Heart left ventricle (tissue), 16 donors: ENCODE measurements around the gene MIPOL1. TPM values are rescaled to one million over a fixed set of nuclear protein-coding genes. Genes with fewer than 3 reads are reported as not detected.
A peak's percentile ranks its signal among the peaks of the same experiment; 100 is the strongest.

Experiments
- ATAC-seq, 4 donors: fragments of 200-7000 bp; cut with Tn5 transposase; one replicate each; pipeline ENCODE4 v1.9.1; 2020 to 2022; ENCODE audit warnings: moderate library complexity in 4 of 4, mild to moderate bottlenecking in 3 of 4, moderate number of reproducible peaks in 1 of 4
- DNase-seq, 5 donors: peaks; one replicate each; pipeline ENCODE4 v3.0.0-alpha.2; 2020
- H3K27ac ChIP-seq, 12 donors: fragments of 200-600 bp; sonication (generic) in 4 of 12; one replicate each; pipeline versions ENCODE4 v1.5.0 to v1.8.0; 2016 to 2022; ENCODE audit warnings: mild to moderate bottlenecking in 2 of 12
- H3K27me3 ChIP-seq, 9 donors: fragments of 200-600 bp; sonication (generic) in 2 of 9; one replicate each; pipeline versions ENCODE4 v1.5.1 to v1.8.0; 2016 to 2022; ENCODE audit warnings: mild to moderate bottlenecking in 3 of 9
- H3K36me3 ChIP-seq, 9 donors: fragments of 200-600 bp; sonication (generic) in 2 of 9; one replicate each; pipeline versions ENCODE4 v1.5.0 to v1.8.0; 2018 to 2022; ENCODE audit warnings: mild to moderate bottlenecking in 2 of 9
- H3K4me1 ChIP-seq, 12 donors: fragments of 200-600 bp; sonication (generic) in 4 of 12; one replicate each; pipeline versions ENCODE4 v1.5.0 to v1.8.0; 2016 to 2022; ENCODE audit warnings: mild to moderate bottlenecking in 3 of 12
- H3K4me3 ChIP-seq, 12 donors: fragments of 200-600 bp; sonication (generic) in 4 of 12; one replicate each; pipeline versions ENCODE4 v1.5.0 to v1.8.0; 2017 to 2022; ENCODE audit warnings: mild to moderate bottlenecking in 9 of 12, moderate library complexity in 4 of 12
- H3K9me3 ChIP-seq, 12 donors: fragments of 200-600 bp; sonication (generic) in 4 of 12; one replicate each; pipeline versions ENCODE4 v1.5.0 to v1.8.0; 2016 to 2022; ENCODE audit warnings: mild to moderate bottlenecking in 1 of 12
- POLR2A ChIP-seq, 2 donors: fragments of 450-650 bp; IDR thresholded peaks; one replicate each; pipeline ENCODE4 v1.6.1; 2017; ENCODE audit warnings: antibody characterized with exemption in 2 of 2, mild to moderate bottlenecking in 2 of 2, moderate library complexity in 2 of 2
- WGBS, 4 donors: extraction: QIAGEN DNeasy Blood & Tissue Kit in 2 of 4; methylation state at CpG; one replicate each; pipeline versions ENCODE4 v1.1.5 to v1.1.7; 2013 to 2018; 5-methylcytosine and 5-hydroxymethylcytosine counted together
- intact Hi-C, 10 donors: fragments of 100-400 bp; cut with DNase I; formaldehyde crosslinking; loops; one replicate each; pipeline versions ENCODE4 v1.11.1 to v1.14.2; 2022
- long read RNA-seq, 3 donors: library from polyadenylated mRNA; unstranded; transcript quantifications; one replicate each; pipeline ENCODE4 v2.0.0, GENCODE V29; 2020 to 2021
- polyA plus RNA-seq, 2 donors: library from polyadenylated mRNA; stranded (reverse); fragments of 200-250 nt; gene quantifications; one replicate each; pipeline ENCODE4 v1.2.3, GENCODE V29; 2013
- total RNA-seq, 9 donors: library from RNA; depleted of rRNA in 2 of 9; stranded (reverse); fragments of >200 nt in 2 of 9; fragmentation: NEBNext Ultra II Directional in 3 of 9; extraction: Animal tissue kit (Norgen Biotek cat#: 25700) in 3 of 9; gene quantifications; one replicate each; pipeline versions ENCODE4 v1.1.0 to v1.2.4, GENCODE V29; 2016 to 2023
- TF ChIP-seq, protein P1 (sequence below), 12 donors: fragments of 200-600 bp; sonication (generic) in 4 of 12; IDR thresholded peaks; one replicate each; pipeline versions ENCODE4 v1.5.0 to v1.8.0; 2018 to 2022; ENCODE audit warnings: antibody characterized with exemption in 12 of 12, mild to moderate bottlenecking in 5 of 12
- donor health status: ischemic (EF 13 %, LVEDD 7.1; RV severe dilation, severe dysfunction).
- donor health status: healthy with polysubstance abuse.
- donor health status: DM: no; HTN: yes; CAD: no.
- donor health status: DM: no; HTN: no; CAD: no.
- donor health status: ischemic (EF 25% LVEDD 6.9; RV normal size, moderate dysfunction).
- donor health status: ischemic (EF 25% LVEDD 5.7; RV mildly dilated, moderate dysfunction).
- donor health status: healthy.
- donor health status: DM: yes; HTN: yes; CAD: no.
- donor health status: ischemic (EF 35%, LVEDD 5.7; RV mildly dilated, moderate dysfunction).
- donor health status: nonischemic (EF 11% LVEDD 7.7; RV severe dilation, severe dysfunction).
- donor health status: DM: yes; HTN: yes; CAD: no.
- donor health status: PGD.
- donor health status: ischemic (EF 29% LVEDD 5.4; RV normal size, mild dysfunction).
- donor health status: nonischemic (EF 23%, LVEDD 6.1; RV moderate dilation, normal function).

Gene MIPOL1, protein sequence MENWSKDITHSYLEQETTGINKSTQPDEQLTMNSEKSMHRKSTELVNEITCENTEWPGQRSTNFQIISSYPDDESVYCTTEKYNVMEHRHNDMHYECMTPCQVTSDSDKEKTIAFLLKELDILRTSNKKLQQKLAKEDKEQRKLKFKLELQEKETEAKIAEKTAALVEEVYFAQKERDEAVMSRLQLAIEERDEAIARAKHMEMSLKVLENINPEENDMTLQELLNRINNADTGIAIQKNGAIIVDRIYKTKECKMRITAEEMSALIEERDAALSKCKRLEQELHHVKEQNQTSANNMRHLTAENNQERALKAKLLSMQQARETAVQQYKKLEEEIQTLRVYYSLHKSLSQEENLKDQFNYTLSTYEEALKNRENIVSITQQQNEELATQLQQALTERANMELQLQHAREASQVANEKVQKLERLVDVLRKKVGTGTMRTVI
- total RNA-seq (1 to 10 TPM; 2.9 to 7.3 (median 5.3) TPM), polyA plus RNA-seq (1 to 10 TPM in 1 of 2 donors, under 1 TPM in 1; 0.99 to 2.6 TPM)
- long read RNA-seq, donor 1, partial matches to known transcripts: 0 of 7 reads
- long read RNA-seq, donor 1, other reads (novel, unspliced or antisense): 5 of 7 reads
- long read RNA-seq, donor 2, full-length matches to known transcripts: 5 of 18 reads
- long read RNA-seq, donor 2, partial matches to known transcripts: 1 of 18 reads
- long read RNA-seq, donor 2, other reads (novel, unspliced or antisense): 12 of 18 reads
- long read RNA-seq, donor 3, partial matches to known transcripts: 0 of 7 reads
- long read RNA-seq, donor 3, other reads (novel, unspliced or antisense): 6 of 7 reads

DNA sequence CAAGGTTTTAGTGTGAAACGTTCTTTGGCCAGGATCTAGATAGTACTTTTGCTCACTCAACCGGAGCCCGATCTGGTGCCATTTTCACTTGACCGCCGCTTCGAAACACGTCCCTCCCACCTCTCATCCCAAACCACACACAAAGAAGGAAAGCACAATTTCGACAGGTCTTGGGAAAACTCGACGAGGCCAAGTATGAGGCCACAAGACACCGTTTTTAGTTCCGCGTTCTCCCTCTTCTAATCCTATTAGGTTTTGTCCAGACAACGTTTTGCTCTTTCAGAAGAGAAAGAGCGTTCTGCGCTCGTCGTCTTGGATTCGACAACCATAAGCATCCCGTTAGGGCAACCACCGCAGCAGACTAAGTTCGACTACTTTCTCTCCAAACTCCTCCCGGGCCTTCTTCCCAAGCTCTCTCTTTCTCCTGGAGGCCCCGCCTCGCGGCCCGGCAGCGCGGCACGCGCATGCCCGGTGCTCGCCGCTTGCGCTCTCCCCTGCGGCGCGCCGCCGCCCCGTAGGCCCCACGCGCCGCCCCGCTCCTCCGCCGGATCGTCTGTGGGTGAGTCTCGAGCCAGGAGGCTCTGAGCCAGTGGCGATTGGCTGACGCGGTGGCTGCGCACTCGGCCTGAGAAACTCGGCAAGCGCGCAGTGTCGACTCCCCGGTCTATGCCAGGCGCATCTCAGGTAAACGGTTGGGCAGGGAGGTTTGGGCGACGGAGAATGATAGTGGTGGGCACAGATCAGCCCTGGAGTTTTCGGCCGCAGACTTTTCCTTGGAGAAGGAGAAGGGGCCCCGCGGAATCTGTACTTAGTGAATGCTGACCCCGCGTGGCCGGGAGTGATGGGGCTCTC is at the start of gene MIPOL1:
MIPOL1 (plus strand) TSS at position 517 of the 852 bp plus-strand sequence. CDS start 49,952 bp downstream, outside the sequence.
- Histone ChIP-seq H3K27me3 (no peaks in the 10 kb centered on the region), H3K4me3 (peak within 1 kb of the TSS; percentile 39 to 90 (median 63)), H3K36me3 (no peaks in the 10 kb centered on the region), H3K4me1 (peaks cover 0 to 15% (median 0%) of the 10 kb centered on the region in 12 donors), H3K27ac (peak within 1 kb of the TSS; percentile 57 to 91 (median 85)), H3K9me3 (no peaks in the 10 kb centered on the region)
- intact Hi-C loops: loop anchor here in 2 of 10 donors (1.0 to 2.0 kb wide), 2 partner anchors 25 kb away; partner anchors contain the start of gene SLC25A21 (in 2 of the 2)
- ATAC-seq: peak; percentile 95 to 100 (median 100)
- peak; percentile 83 to 92 (median 90) for DNase-seq
- TF ChIP-seq, protein P1, sequence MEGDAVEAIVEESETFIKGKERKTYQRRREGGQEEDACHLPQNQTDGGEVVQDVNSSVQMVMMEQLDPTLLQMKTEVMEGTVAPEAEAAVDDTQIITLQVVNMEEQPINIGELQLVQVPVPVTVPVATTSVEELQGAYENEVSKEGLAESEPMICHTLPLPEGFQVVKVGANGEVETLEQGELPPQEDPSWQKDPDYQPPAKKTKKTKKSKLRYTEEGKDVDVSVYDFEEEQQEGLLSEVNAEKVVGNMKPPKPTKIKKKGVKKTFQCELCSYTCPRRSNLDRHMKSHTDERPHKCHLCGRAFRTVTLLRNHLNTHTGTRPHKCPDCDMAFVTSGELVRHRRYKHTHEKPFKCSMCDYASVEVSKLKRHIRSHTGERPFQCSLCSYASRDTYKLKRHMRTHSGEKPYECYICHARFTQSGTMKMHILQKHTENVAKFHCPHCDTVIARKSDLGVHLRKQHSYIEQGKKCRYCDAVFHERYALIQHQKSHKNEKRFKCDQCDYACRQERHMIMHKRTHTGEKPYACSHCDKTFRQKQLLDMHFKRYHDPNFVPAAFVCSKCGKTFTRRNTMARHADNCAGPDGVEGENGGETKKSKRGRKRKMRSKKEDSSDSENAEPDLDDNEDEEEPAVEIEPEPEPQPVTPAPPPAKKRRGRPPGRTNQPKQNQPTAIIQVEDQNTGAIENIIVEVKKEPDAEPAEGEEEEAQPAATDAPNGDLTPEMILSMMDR (IDR thresholded peaks at IDR 0.05): peak in 9 of 12 donors; percentile 21 to 55 (median 43)
- TF ChIP-seq POLR2A (IDR thresholded peaks at IDR 0.05): peak in 1 of 2 donors; percentile 54
- 1 to 2% (median 2%) methylated on average over 27 to 70 of the region's 70 CpGs for WGBS, 4 donors

DNA sequence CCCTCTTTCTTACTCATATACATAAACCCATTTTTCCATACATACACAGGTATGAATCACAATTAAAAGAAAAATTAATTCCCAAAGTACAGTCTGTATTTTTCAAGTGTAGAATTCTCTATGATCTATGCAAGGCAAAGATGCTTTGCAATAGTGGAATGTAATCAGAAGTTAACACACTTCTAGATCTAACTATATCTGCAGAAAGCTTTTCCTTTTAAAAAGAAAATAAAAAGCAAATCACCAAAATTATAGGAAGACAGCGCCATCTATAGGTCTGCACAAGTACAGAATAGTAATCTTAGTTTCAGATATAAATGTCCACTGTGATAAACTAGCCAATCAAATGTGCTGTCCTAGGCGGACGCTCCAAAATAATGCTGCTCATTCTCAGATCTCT is 47.3 kb upstream of the MIPOL1 start:
- DNase-seq: no peak
- no peak overlapping the region for H3K4me3 ChIP-seq
- intact Hi-C loops: loop anchor here in 6 of 10 donors (5.0 to 10.0 kb wide), 7 partner anchors 196 to 596 kb away; no protein-coding TSS in a partner anchor
- H3K27ac ChIP-seq: no peak overlapping the region
- H3K36me3 ChIP-seq: no peaks in the 10 kb centered on the region
- ATAC-seq: no peak
- no peaks in the 10 kb centered on the region for H3K27me3 ChIP-seq
- H3K4me1 ChIP-seq: no peaks in the 10 kb centered on the region
- peaks cover 0 to 13% (median 7%) of the 10 kb centered on the region in 12 donors for H3K9me3 ChIP-seq
- TF ChIP-seq, protein P1 (IDR thresholded peaks at IDR 0.05): peak; percentile 53 to 79 (median 68)
- TF ChIP-seq POLR2A (IDR thresholded peaks at IDR 0.05): no peak
- whole genome bisulfite sequencing, 4 donors: 0 to 1% (median 1%) methylated on average over 3 of the region's 3 CpGs

DNA sequence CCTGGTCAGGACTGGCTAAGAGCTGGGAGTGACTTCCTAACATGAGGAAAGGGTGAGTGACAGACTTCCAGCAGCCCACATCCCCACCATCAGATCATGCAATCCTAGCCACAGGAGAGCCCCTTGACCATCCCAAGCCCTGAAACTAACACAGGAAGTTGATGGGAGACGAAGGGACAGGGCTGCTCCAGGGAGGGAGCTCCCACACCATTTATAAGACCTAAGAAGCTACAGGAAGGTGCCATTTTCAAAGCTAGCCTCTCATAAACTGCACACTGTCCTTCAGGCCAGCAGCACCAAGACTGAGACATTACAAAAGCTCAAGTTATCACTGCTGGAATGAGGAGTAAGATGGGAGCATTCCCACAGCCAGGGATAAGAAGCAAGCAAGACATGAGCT is 44.7 kb upstream of the MIPOL1 start:
- H3K36me3 ChIP-seq: no peaks in the 10 kb centered on the region
- TF ChIP-seq, protein P1 (IDR thresholded peaks at IDR 0.05): no peak
- TF ChIP-seq POLR2A (IDR thresholded peaks at IDR 0.05): no peak
- peaks cover 0 to 19% (median 11%) of the 10 kb centered on the region in 12 donors for H3K9me3 ChIP-seq
- 22 to 42% (median 35%) methylated on average over 1 of the region's 1 CpG for WGBS, 4 donors
- intact Hi-C loops: loop anchor here in 6 of 10 donors (5.0 to 10.0 kb wide), 7 partner anchors 198 to 598 kb away; no protein-coding TSS in a partner anchor
- DNase-seq: no peak
- no peaks in the 10 kb centered on the region for H3K4me1 ChIP-seq
- no peak overlapping the region for H3K4me3 ChIP-seq
- no peaks in the 10 kb centered on the region for H3K27me3 ChIP-seq
- no peak overlapping the region for H3K27ac ChIP-seq
- ATAC-seq: no peak
